Upper lobe of left lung (tissue), 6 donors: ENCODE results near the gene PCDHGB7. TPM values are rescaled to one million over a fixed set of nuclear protein-coding genes. Genes with fewer than 3 reads are reported as not detected.
A peak's percentile ranks its signal among the peaks of the same experiment; 100 is the strongest.
"Not testable (repeated sequence)": the region's sequence is repeated elsewhere in the genome, so short reads cannot be mapped to it uniquely, and the experiment has no call there.

ENCODE experiments used
- ATAC-seq, 2 donors: fragments of 200-7000 bp; cut with Tn5 transposase; one replicate each; pipeline ENCODE4 v1.9.1; 2022; ENCODE audit warnings: mild to moderate bottlenecking in 2 of 2, moderate library complexity in 2 of 2; ENCODE audit not compliant: low FRiP score in 2 of 2
- DNase-seq, 2 donors: peaks; one replicate each; pipeline ENCODE4 v3.0.0-alpha.2; 2019 to 2020
- H3K27ac ChIP-seq, 4 donors: fragments of 200-600 bp; sonication (generic); one replicate each; pipeline ENCODE4 v1.5.1; 2016 to 2019
- H3K27me3 ChIP-seq, 4 donors: fragments of 200-600 bp; sonication (generic); one replicate each; pipeline ENCODE4 v1.5.1; 2017 to 2019
- H3K36me3 ChIP-seq, 4 donors: fragments of 200-600 bp; sonication (generic); one replicate each; pipeline ENCODE4 v1.5.1; 2016 to 2019
- H3K4me1 ChIP-seq, 4 donors: fragments of 200-600 bp; sonication (generic); one replicate each; pipeline ENCODE4 v1.5.1; 2018 to 2019
- H3K4me3 ChIP-seq, 4 donors: fragments of 200-600 bp; sonication (generic); one replicate each; pipeline ENCODE4 v1.5.1; 2017 to 2019; ENCODE audit warnings: mild to moderate bottlenecking in 2 of 4, moderate library complexity in 1 of 4
- H3K9me3 ChIP-seq, 4 donors: fragments of 200-600 bp; sonication (generic); one replicate each; pipeline ENCODE4 v1.5.1; 2018 to 2019
- EP300 ChIP-seq, 4 donors: sonication (generic); formaldehyde crosslinking; IDR thresholded peaks; one replicate each; pipeline ENCODE4 v1.5.1; 2017; ENCODE audit warnings: antibody characterized with exemption in 4 of 4, control low read depth in 2 of 4
- POLR2A ChIP-seq, 4 donors: fragments of 450-650 bp; IDR thresholded peaks; one replicate each; pipeline ENCODE4 v1.5.1; 2016 to 2017; ENCODE audit warnings: antibody characterized with exemption in 4 of 4, mild to moderate bottlenecking in 2 of 4
- POLR2AphosphoS5 ChIP-seq, 2 donors: sonication (generic); formaldehyde crosslinking; IDR thresholded peaks; one replicate each; pipeline ENCODE4 v1.5.1; 2017; ENCODE audit warnings: antibody characterized with exemption in 2 of 2
- WGBS, 2 donors: methylation state at CpG; one replicate each; pipeline ENCODE4 v1.1.5; 2017 to 2018; 5-methylcytosine and 5-hydroxymethylcytosine counted together
- total RNA-seq, 6 donors: library from RNA; depleted of rRNA in 4 of 6; stranded (reverse); fragments of >200 nt in 4 of 6; gene quantifications; one replicate each; pipeline versions ENCODE4 v1.1.0 to v1.2.1, GENCODE V29; 2016 to 2021
- TF ChIP-seq, protein P1 (sequence below), 6 experiments: fragments of 450-650 bp in 4 of 6; fragments of 200-600 bp in 2 of 6; sonication (generic) in 2 of 6; IDR thresholded peaks; one replicate each; pipeline ENCODE4 v1.5.1; 2016 to 2019; ENCODE audit warnings: antibody characterized with exemption in 6 of 6
- donor health status: DM: no; HTN: no; CAD: no; lungs with moderate emphysema.
- donor health status: DM: no; HTN: yes; CAD: no; lungs with severe emphysema.

Gene PCDHGB7
- total RNA-seq, 6 donors from 2014 or later: 7.0 to 22.5 (median 12.7) TPM

DNA sequence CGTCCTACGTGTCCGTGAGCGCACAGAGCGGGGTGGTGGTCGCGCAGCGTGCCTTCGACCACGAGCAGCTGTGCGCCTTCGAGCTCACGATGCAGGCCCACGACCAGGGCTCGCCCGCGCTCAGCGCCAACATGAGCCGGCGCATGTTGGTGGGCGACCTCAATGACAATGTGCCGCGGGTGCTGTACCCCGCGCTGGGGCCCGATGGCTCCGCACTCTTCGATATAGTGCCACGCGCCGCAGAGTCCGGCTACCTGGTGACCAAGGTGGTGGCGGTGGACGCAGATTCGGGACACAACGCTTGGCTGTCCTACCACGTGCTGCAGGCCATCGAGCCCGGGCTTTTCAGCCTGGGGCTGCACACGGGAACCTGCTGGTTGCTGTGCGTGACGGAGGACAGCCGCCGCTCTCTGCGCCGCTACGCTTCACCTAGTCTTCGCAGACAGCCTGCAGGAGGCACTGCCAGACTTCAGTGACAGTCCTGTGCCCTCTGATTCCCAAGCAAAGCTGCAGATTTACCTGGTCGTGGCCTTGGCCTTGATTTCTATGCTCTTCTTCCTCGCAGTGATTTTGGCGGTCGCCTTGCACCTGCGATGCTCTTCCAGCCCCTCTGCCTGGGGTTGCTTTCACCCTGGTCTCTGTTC lies 10.4 kb downstream of the PCDHGB7 start:
- no peak for TF ChIP-seq POLR2A (IDR thresholded peaks at IDR 0.05)
- TF ChIP-seq, protein P1, sequence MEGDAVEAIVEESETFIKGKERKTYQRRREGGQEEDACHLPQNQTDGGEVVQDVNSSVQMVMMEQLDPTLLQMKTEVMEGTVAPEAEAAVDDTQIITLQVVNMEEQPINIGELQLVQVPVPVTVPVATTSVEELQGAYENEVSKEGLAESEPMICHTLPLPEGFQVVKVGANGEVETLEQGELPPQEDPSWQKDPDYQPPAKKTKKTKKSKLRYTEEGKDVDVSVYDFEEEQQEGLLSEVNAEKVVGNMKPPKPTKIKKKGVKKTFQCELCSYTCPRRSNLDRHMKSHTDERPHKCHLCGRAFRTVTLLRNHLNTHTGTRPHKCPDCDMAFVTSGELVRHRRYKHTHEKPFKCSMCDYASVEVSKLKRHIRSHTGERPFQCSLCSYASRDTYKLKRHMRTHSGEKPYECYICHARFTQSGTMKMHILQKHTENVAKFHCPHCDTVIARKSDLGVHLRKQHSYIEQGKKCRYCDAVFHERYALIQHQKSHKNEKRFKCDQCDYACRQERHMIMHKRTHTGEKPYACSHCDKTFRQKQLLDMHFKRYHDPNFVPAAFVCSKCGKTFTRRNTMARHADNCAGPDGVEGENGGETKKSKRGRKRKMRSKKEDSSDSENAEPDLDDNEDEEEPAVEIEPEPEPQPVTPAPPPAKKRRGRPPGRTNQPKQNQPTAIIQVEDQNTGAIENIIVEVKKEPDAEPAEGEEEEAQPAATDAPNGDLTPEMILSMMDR (IDR thresholded peaks at IDR 0.05): no peak
- TF ChIP-seq EP300 (IDR thresholded peaks at IDR 0.05): no peak
- TF ChIP-seq POLR2AphosphoS5 (IDR thresholded peaks at IDR 0.05): no peak
- no peaks in the 10 kb centered on the region for H3K36me3 ChIP-seq
- peaks cover 75 to 88% (median 82%) of the 10 kb centered on the region in 4 donors for H3K9me3 ChIP-seq
- no peak overlapping the region for H3K4me3 ChIP-seq
- WGBS, 2 donors: 34 to 48% methylated on average over 17 to 43 of the region's 53 CpGs
- DNase-seq (peak in 1 of 2 donors; percentile 71), ATAC-seq (no peak)
- H3K4me1 ChIP-seq: peaks cover 0 to 11% (median 2%) of the 10 kb centered on the region in 4 donors
- no peaks in the 10 kb centered on the region for H3K27me3 ChIP-seq
- H3K27ac ChIP-seq: no peak overlapping the region

DNA sequence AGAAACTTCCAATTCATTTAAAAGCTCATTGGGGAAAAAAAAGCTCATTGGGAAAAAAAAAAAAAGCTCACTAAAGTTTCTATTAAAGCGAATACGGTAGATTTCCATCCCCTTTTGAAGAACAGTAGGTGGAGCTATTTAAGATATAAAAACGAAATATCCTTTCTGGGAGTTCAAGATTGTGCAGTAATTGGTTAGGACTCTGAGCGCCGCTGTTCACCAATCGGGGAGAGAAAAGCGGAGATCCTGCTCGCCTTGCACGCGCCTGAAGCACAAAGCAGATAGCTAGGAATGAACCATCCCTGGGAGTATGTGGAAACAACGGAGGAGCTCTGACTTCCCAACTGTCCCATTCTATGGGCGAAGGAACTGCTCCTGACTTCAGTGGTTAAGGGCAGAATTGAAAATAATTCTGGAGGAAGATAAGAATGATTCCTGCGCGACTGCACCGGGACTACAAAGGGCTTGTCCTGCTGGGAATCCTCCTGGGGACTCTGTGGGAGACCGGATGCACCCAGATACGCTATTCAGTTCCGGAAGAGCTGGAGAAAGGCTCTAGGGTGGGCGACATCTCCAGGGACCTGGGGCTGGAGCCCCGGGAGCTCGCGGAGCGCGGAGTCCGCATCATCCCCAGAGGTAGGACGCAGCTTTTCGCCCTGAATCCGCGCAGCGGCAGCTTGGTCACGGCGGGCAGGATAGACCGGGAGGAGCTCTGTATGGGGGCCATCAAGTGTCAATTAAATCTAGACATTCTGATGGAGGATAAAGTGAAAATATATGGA lies 13.0 kb downstream of the PCDHGB7 start, which contains the start of gene PCDHGA12:
PCDHGA12 (plus strand) TSS at position 176 of the 782 bp plus-strand sequence; CDS start at position 429, 253 bp downstream.
- DNase-seq (peak in 1 of 2 donors; percentile 63), ATAC-seq (peak in 1 of 2 donors; percentile 85)
- no peak within 1 kb of the TSS for H3K27ac ChIP-seq
- peak within 1 kb of the TSS in 3 of 4 donors; percentile 17 to 35 (median 34) for H3K4me3 ChIP-seq
- no peak for TF ChIP-seq EP300 (IDR thresholded peaks at IDR 0.05)
- TF ChIP-seq, protein P1 (IDR thresholded peaks at IDR 0.05): peak in 3 of 6 experiments; percentile 14 to 37 (median 32)
- no peaks in the 10 kb centered on the region for H3K27me3 ChIP-seq
- peaks cover 63 to 82% (median 76%) of the 10 kb centered on the region in 4 donors for H3K9me3 ChIP-seq
- WGBS, 2 donors: 16 to 18% methylated on average over 33 of the region's 33 CpGs
- peaks cover 0 to 11% (median 2%) of the 10 kb centered on the region in 4 donors for H3K4me1 ChIP-seq
- no peaks in the 10 kb centered on the region for H3K36me3 ChIP-seq

DNA sequence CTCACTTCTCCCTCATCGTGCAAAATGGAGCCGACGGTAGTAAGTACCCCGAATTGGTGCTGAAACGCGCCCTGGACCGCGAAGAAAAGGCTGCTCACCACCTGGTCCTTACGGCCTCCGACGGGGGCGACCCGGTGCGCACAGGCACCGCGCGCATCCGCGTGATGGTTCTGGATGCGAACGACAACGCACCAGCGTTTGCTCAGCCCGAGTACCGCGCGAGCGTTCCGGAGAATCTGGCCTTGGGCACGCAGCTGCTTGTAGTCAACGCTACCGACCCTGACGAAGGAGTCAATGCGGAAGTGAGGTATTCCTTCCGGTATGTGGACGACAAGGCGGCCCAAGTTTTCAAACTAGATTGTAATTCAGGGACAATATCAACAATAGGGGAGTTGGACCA lies 13.8 kb downstream of the PCDHGB7 start:
- ATAC-seq: peak in 1 of 2 donors; percentile 7

DNA sequence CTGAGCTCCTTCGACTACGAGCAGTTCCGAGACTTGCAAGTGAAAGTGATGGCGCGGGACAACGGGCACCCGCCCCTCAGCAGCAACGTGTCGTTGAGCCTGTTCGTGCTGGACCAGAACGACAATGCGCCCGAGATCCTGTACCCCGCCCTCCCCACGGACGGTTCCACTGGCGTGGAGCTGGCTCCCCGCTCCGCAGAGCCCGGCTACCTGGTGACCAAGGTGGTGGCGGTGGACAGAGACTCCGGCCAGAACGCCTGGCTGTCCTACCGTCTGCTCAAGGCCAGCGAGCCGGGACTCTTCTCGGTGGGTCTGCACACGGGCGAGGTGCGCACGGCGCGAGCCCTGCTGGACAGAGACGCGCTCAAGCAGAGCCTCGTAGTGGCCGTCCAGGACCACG lies 14.8 kb downstream of the PCDHGB7 start:
- not testable (repeated sequence) for ATAC-seq, H3K27me3 ChIP-seq
- peaks cover 53 to 81% (median 68%) of the 10 kb centered on the region in 4 donors for H3K9me3 ChIP-seq

More for the DNA sequence above, 13.8 kb downstream of the PCDHGB7 start:
- WGBS, 2 donors: 22% methylated on average over 19 to 35 of the region's 37 CpGs
- no peak overlapping the region for H3K27ac ChIP-seq
- TF ChIP-seq POLR2A (IDR thresholded peaks at IDR 0.05) (no peak), EP300 (IDR thresholded peaks at IDR 0.05) (no peak), POLR2AphosphoS5 (IDR thresholded peaks at IDR 0.05) (no peak)
- TF ChIP-seq, protein P1 (IDR thresholded peaks at IDR 0.05): no peak
- H3K4me3 ChIP-seq: peak overlapping the region in 3 of 4 donors; percentile 17 to 35 (median 34)
- no peaks in the 10 kb centered on the region for H3K36me3 ChIP-seq
- DNase-seq: peak in 1 of 2 donors; percentile 78
- H3K4me1 ChIP-seq: peaks cover 0 to 11% (median 2%) of the 10 kb centered on the region in 4 donors
- H3K9me3 ChIP-seq: peaks cover 61 to 82% (median 71%) of the 10 kb centered on the region in 4 donors
- H3K27me3 ChIP-seq: no peaks in the 10 kb centered on the region

DNA sequence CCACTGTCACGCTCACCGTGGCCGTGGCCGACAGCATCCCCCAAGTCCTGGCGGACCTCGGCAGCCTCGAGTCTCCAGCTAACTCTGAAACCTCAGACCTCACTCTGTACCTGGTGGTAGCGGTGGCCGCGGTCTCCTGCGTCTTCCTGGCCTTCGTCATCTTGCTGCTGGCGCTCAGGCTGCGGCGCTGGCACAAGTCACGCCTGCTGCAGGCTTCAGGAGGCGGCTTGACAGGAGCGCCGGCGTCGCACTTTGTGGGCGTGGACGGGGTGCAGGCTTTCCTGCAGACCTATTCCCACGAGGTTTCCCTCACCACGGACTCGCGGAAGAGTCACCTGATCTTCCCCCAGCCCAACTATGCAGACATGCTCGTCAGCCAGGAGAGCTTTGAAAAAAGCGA lies 15.2 kb downstream of the PCDHGB7 start:
- WGBS, 2 donors: 26 to 30% methylated on average over 13 to 29 of the region's 29 CpGs

More for the DNA sequence above, 14.8 kb downstream of the PCDHGB7 start:
- H3K36me3 ChIP-seq, H3K4me3 ChIP-seq, H3K27ac ChIP-seq: not testable (repeated sequence)
- DNase-seq: peak in 1 of 2 donors; percentile 68
- 39 to 51% methylated on average over 2 to 29 of the region's 38 CpGs for WGBS, 2 donors
- H3K4me1 ChIP-seq: peaks cover 0 to 11% (median 2%) of the 10 kb centered on the region in 4 donors

More for the DNA sequence above, 15.2 kb downstream of the PCDHGB7 start:
- not testable (repeated sequence) for H3K27me3 ChIP-seq, H3K36me3 ChIP-seq, H3K4me3 ChIP-seq, ATAC-seq, H3K27ac ChIP-seq
- H3K4me1 ChIP-seq: peaks cover 0 to 11% (median 2%) of the 10 kb centered on the region in 4 donors
- DNase-seq: peak in 1 of 2 donors; percentile 76
- H3K9me3 ChIP-seq: peaks cover 49 to 81% (median 64%) of the 10 kb centered on the region in 4 donors
